SH-SY5Y (cell line): ENCODE data around the gene RCN2.

Source experiments
- GATA2 ChIP-seq: IDR thresholded peaks from 2 replicates; pipeline ENCODE4 v1.6.1; 2011; ENCODE audit warnings: mild to moderate bottlenecking, low read depth, low read length
- GATA3 ChIP-seq: IDR thresholded peaks from 2 replicates; pipeline ENCODE4 v1.6.1; 2011; ENCODE audit warnings: low read depth, mild to moderate bottlenecking, low read length, moderate library complexity

- TF ChIP-seq GATA2 (no peak), GATA3 (no peak)
Measured at GRCh38 chr15:76983590-76984375, 52.2 kb downstream of the RCN2 start.
